ENCODE measurements around the gene MEGF9.

GRCh38 chr9:120593250-120593954 is 120.9 kb downstream of the MEGF9 start:
- TF ChIP-seq CTCF (IDR thresholded peaks at IDR 0.05) (no peak), POLR2A (IDR thresholded peaks at IDR 0.05) (no peak)

Data from adrenal gland (tissue), 5 donors.